ENCODE results near the gene SRR. TPM values are rescaled to one million over a fixed set of nuclear protein-coding genes. Genes with fewer than 3 reads are reported as not detected.

The SRR gene
- total and polyA plus RNA-seq, 4 donors: 2.9 to 10.3 (median 4.3) TPM

DNA sequence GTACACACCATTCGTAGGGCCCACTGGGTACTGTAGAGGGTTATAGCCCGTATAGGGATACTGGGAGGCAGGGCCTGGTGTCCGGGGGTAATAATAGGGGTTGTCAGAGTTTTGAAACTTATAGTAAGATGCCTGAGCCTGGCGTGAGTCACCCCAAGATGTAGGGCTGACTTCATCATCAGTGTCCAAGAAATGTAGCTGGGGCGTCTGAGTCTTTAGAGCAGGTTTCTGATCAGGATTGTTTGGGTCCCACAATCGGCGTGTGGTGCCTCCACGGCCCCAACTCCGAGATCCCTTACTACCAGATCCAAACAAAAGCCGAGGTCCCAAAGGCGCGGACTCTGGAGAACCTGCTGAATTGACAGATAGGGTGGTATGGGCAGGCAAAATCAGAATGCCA lies 4.6 kb upstream of the SRR start (continued):
- TF ChIP-seq, protein P1, sequence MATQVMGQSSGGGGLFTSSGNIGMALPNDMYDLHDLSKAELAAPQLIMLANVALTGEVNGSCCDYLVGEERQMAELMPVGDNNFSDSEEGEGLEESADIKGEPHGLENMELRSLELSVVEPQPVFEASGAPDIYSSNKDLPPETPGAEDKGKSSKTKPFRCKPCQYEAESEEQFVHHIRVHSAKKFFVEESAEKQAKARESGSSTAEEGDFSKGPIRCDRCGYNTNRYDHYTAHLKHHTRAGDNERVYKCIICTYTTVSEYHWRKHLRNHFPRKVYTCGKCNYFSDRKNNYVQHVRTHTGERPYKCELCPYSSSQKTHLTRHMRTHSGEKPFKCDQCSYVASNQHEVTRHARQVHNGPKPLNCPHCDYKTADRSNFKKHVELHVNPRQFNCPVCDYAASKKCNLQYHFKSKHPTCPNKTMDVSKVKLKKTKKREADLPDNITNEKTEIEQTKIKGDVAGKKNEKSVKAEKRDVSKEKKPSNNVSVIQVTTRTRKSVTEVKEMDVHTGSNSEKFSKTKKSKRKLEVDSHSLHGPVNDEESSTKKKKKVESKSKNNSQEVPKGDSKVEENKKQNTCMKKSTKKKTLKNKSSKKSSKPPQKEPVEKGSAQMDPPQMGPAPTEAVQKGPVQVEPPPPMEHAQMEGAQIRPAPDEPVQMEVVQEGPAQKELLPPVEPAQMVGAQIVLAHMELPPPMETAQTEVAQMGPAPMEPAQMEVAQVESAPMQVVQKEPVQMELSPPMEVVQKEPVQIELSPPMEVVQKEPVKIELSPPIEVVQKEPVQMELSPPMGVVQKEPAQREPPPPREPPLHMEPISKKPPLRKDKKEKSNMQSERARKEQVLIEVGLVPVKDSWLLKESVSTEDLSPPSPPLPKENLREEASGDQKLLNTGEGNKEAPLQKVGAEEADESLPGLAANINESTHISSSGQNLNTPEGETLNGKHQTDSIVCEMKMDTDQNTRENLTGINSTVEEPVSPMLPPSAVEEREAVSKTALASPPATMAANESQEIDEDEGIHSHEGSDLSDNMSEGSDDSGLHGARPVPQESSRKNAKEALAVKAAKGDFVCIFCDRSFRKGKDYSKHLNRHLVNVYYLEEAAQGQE (IDR thresholded peaks at IDR 0.05): no peak

DNA sequence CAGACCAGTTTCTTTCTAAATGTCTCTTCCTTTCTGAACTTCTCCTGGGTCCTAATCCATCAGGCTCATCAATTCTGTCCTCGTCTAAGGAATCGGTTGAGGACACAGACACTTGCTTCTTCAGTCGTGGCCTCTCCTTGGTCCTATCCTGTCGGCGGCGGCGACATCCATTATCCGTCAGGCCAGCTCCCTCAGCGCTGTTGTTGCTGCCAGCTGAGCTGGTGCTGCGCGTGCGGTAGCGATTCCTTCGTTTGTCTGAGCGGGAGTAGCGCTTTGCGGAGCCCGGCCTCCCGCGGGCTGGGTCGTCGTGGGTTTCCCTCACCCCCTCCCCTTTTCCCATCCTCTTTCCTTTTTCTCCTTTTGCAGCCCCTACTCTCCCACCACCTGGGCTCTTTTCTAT lies 4.0 kb upstream of the SRR start:
- H3K36me3 ChIP-seq (ENCODE audit: control insufficient read depth in 4 of 4, insufficient read depth in 3 of 4, low read depth in 1 of 4, low read length in 3 of 4): peaks cover 0 to 32% (median 12%) of the 10 kb centered on the region in 4 donors
- no peaks in the 10 kb centered on the region for H3K27me3 ChIP-seq (ENCODE audit: control insufficient read depth in 4 of 4, insufficient read depth in 4 of 4, low read length in 3 of 4)
- DNase-seq (ENCODE audit: low spot score): no peak
- H3K4me1 ChIP-seq (ENCODE audit: control insufficient read depth in 4 of 4, insufficient read depth in 4 of 4, low read length in 3 of 4): peaks cover 0 to 14% (median 10%) of the 10 kb centered on the region in 4 donors
- no peak overlapping the region for H3K4me3 ChIP-seq (ENCODE audit: low read depth in 1 of 3, low read length in 3 of 3)
- TF ChIP-seq, protein P1 (IDR thresholded peaks at IDR 0.05): no peak
- TF ChIP-seq HNF4A (conservative IDR thresholded peaks at IDR 0.05) (no peak), JUND (IDR thresholded peaks at IDR 0.05) (no peak), YY1 (IDR thresholded peaks at IDR 0.05) (no peak), FOXA1 (IDR thresholded peaks at IDR 0.05) (no peak), TAF1 (conservative IDR thresholded peaks at IDR 0.05) (no peak), SP1 (IDR thresholded peaks at IDR 0.05) (no peak), NR2F2 (IDR thresholded peaks at IDR 0.05) (no peak), EGR1 (IDR thresholded peaks at IDR 0.05; ENCODE audit: low read depth in 2 of 2) (no peak)
- TF ChIP-seq, protein P2, sequence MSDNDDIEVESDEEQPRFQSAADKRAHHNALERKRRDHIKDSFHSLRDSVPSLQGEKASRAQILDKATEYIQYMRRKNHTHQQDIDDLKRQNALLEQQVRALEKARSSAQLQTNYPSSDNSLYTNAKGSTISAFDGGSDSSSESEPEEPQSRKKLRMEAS (IDR thresholded peaks at IDR 0.05): no peak
- TF ChIP-seq, protein P3, sequence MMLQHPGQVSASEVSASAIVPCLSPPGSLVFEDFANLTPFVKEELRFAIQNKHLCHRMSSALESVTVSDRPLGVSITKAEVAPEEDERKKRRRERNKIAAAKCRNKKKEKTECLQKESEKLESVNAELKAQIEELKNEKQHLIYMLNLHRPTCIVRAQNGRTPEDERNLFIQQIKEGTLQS (IDR thresholded peaks at IDR 0.05): no peak
- no peak overlapping the region for H3K27ac ChIP-seq (ENCODE audit: low read depth in 1 of 2, low read length in 2 of 2)
- H3K9ac ChIP-seq (ENCODE audit: low read depth in 1 of 2, low read length in 2 of 2): no peak overlapping the region
- 95% methylated on average over 22 of the region's 22 CpGs for WGBS
- H3K9me3 ChIP-seq (ENCODE audit: control insufficient read depth in 4 of 4, low read length in 3 of 4): no peaks in the 10 kb centered on the region

DNA sequence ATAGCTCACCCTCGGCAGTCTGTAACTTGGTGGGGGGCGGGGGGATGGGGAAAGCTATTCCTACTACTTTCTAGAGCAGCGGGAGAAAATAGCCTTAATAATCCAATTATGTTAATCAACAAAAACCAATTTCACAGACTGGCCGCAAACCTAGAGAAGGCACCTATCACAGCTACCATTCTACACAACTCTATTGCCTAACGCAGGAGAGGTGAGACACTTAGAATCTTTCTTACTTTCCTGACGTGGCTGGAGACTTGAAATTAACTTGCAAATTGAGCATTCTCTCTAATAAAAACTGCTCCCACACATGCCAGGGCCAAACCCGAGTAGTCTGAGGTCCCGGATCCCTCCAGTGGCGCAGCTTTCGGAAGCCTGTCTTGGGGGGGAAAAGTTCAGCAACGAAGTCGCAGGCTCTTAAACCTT lies 959 bp upstream of the SRR start:
- peak overlapping the region in 1 of 2 donors; percentile 91 for H3K27ac ChIP-seq (ENCODE audit: low read depth in 1 of 2, low read length in 2 of 2)
- no peak for DNase-seq (ENCODE audit: low spot score)
- no peaks in the 10 kb centered on the region for H3K27me3 ChIP-seq (ENCODE audit: control insufficient read depth in 4 of 4, insufficient read depth in 4 of 4, low read length in 3 of 4)
- WGBS: 3% methylated on average over 12 of the region's 12 CpGs
- H3K4me3 ChIP-seq (ENCODE audit: low read depth in 1 of 3, low read length in 3 of 3): peak overlapping the region; percentile 90 to 95 (median 90)
- peaks cover 0 to 14% (median 10%) of the 10 kb centered on the region in 4 donors for H3K4me1 ChIP-seq (ENCODE audit: control insufficient read depth in 4 of 4, insufficient read depth in 4 of 4, low read length in 3 of 4)
- no peaks in the 10 kb centered on the region for H3K9me3 ChIP-seq (ENCODE audit: control insufficient read depth in 4 of 4, low read length in 3 of 4)
- H3K9ac ChIP-seq (ENCODE audit: low read depth in 1 of 2, low read length in 2 of 2): peak overlapping the region; percentile 21 to 80
- TF ChIP-seq HNF4G (IDR thresholded peaks at IDR 0.05) (no peak), JUND (IDR thresholded peaks at IDR 0.05) (no peak), SP1 (IDR thresholded peaks at IDR 0.05) (no peak), RAD21 (IDR thresholded peaks at IDR 0.05) (no peak), FOXA2 (IDR thresholded peaks at IDR 0.05) (no peak), TAF1 (conservative IDR thresholded peaks at IDR 0.05) (no peak)
- TF ChIP-seq, protein P4, sequence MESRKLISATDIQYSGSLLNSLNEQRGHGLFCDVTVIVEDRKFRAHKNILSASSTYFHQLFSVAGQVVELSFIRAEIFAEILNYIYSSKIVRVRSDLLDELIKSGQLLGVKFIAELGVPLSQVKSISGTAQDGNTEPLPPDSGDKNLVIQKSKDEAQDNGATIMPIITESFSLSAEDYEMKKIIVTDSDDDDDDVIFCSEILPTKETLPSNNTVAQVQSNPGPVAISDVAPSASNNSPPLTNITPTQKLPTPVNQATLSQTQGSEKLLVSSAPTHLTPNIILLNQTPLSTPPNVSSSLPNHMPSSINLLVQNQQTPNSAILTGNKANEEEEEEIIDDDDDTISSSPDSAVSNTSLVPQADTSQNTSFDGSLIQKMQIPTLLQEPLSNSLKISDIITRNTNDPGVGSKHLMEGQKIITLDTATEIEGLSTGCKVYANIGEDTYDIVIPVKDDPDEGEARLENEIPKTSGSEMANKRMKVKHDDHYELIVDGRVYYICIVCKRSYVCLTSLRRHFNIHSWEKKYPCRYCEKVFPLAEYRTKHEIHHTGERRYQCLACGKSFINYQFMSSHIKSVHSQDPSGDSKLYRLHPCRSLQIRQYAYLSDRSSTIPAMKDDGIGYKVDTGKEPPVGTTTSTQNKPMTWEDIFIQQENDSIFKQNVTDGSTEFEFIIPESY (IDR thresholded peaks at IDR 0.05): no peak
- TF ChIP-seq, protein P2 (IDR thresholded peaks at IDR 0.05): no peak
- TF ChIP-seq, protein P3 (IDR thresholded peaks at IDR 0.05): no peak
- H3K36me3 ChIP-seq (ENCODE audit: control insufficient read depth in 4 of 4, insufficient read depth in 3 of 4, low read depth in 1 of 4, low read length in 3 of 4): peaks cover 0 to 9% (median 2%) of the 10 kb centered on the region in 4 donors
